Caco-2 (cell line): ENCODE data around the gene PRKCI. TPM values are rescaled to one million over a fixed set of nuclear protein-coding genes. Genes with fewer than 3 reads are reported as not detected.
"Not testable (repeated sequence)": the region's sequence is repeated elsewhere in the genome, so short reads cannot be mapped to it uniquely, and the experiment has no call there.

ENCODE experiments used
- BruUV-seq: library from RNA; stranded (reverse); fragments of 400-500 nt; replicated peaks from 2 replicates; lab custom pipeline; 2021; lab: Mats Ljungman, UMichigan
- CTCF ChIA-PET: fragments of 300-600 bp; sonication (Branson Sonifier 250); formaldehyde crosslinking; loops from one replicate; lab custom pipeline; 2022; ENCODE audit warnings: antibody characterized with exemption; lab: Charles Lee
- POLR2A ChIA-PET: fragments of 300-600 bp; sonication (Branson Sonifier 250); formaldehyde crosslinking; loops from one replicate; lab custom pipeline; 2022; ENCODE audit warnings: antibody characterized with exemption; lab: Charles Lee
- DNase-seq, 2 experiments: peaks; one replicate each; pipeline versions ENCODE4 v3.0.0 to v3.0.0-alpha.2; 2020 to 2022
- H3K27me3 ChIP-seq: replicated peaks from 2 replicates; pipeline ENCODE4 v1.6.0; 2011; ENCODE audit warnings: low read length; ENCODE audit not compliant: control insufficient read depth, insufficient read depth
- H3K36me3 ChIP-seq: 2 replicates; pipeline ENCODE4 v1.5.1; 2011; ENCODE audit warnings: low read length; ENCODE audit not compliant: control insufficient read depth, insufficient read depth
- H3K4me1 ChIP-seq: fragments of 250-450 bp; sonication (Bioruptor Pico); 2 replicates; pipeline ENCODE4 v1.5.1; 2020; ENCODE audit warnings: mild to moderate bottlenecking
- H3K4me3 ChIP-seq: 2 replicates; pipeline ENCODE4 v1.5.1; 2011; ENCODE audit warnings: low read depth, mild to moderate bottlenecking, control low read depth, low read length
- H3K9me3 ChIP-seq: fragments of 250-450 bp; sonication (Bioruptor Pico); 2 replicates; pipeline ENCODE4 v1.5.1; 2020; ENCODE audit warnings: mild to moderate bottlenecking, moderate library complexity
- H3K27ac Mint-ChIP-seq: one replicate; pipeline ENCODE4 v1.8.0; 2022; ENCODE audit warnings: mixed read lengths; ENCODE audit not compliant: unreplicated experiment
- H3K27me3 Mint-ChIP-seq: one replicate; pipeline ENCODE4 v1.8.0; 2022; ENCODE audit warnings: mixed read lengths; ENCODE audit not compliant: insufficient read depth, unreplicated experiment
- H3K36me3 Mint-ChIP-seq: one replicate; pipeline ENCODE4 v1.8.0; 2022; ENCODE audit warnings: mild to moderate bottlenecking, mixed read lengths; ENCODE audit not compliant: insufficient read depth, unreplicated experiment
- H3K4me1 Mint-ChIP-seq: one replicate; pipeline ENCODE4 v1.8.0; 2022; ENCODE audit warnings: low read depth, mixed read lengths; ENCODE audit not compliant: unreplicated experiment
- H3K4me3 Mint-ChIP-seq: one replicate; pipeline ENCODE4 v1.8.0; 2022; ENCODE audit warnings: mild to moderate bottlenecking, moderate library complexity, mixed read lengths; ENCODE audit not compliant: unreplicated experiment
- H3K9me3 Mint-ChIP-seq: one replicate; pipeline ENCODE4 v1.8.0; 2022; ENCODE audit warnings: mixed read lengths; ENCODE audit not compliant: unreplicated experiment
- intact Hi-C: fragments of 100-400 bp; cut with micrococcal nuclease; formaldehyde crosslinking; loops from one replicate; pipeline ENCODE4 v1.10.0; 2022; ENCODE audit not compliant: unreplicated experiment
- total RNA-seq: library from RNA; stranded (reverse); gene quantifications from 2 replicates; pipeline ENCODE4 v1.2.3, GENCODE V29; 2022
- TF ChIP-seq, protein P1 (sequence below), 2 experiments: fragments of 200-600 bp in 1 of 2; IDR thresholded peaks; 1 replicate in 1 of 2; 2 replicates in 1 of 2; pipeline versions ENCODE4 v1.5.1 to v1.8.0; 2011 to 2022; ENCODE audit warnings: antibody characterized with exemption in 1 of 2, control low read depth in 1 of 2, inconsistent platforms in 1 of 2, low read depth in 1 of 2, low read length in 1 of 2, mild to moderate bottlenecking in 1 of 2, moderate library complexity in 1 of 2; ENCODE audit not compliant: insufficient read depth in 1 of 2, severe bottlenecking in 1 of 2, unreplicated experiment in 1 of 2

PRKCI gene
- total RNA-seq, 1 experiment from 2014 or later: 45.8 TPM

DNA sequence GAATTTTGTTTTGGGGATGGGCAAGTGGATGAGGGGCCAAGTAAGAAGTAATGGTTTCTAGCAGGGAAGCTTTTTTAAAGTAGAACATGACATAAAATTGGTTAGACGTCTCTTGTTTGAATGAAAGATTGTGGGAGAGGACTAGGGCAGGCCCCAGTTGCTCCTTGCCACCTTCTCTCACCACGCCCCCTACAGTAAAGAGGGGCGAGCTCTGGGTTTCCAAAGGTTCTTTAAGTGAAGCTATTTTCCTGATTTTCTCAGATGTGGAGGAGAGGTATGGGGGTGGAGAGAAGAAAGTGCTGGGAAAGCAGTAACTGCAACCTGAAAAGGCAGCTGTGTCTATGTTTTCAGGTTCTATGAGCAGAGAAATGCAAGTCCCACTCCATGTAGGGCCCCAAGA is 102.7 kb downstream of the PRKCI start:
- H3K4me1 ChIP-seq: peaks cover 15% of the 10 kb centered on the region
- H3K27ac Mint-ChIP-seq: no peak overlapping the region
- no TSS peak for BruUV-seq
- intact Hi-C loops: no loop called here
- POLR2A ChIA-PET: no interaction called here
- TF ChIP-seq, protein P1, sequence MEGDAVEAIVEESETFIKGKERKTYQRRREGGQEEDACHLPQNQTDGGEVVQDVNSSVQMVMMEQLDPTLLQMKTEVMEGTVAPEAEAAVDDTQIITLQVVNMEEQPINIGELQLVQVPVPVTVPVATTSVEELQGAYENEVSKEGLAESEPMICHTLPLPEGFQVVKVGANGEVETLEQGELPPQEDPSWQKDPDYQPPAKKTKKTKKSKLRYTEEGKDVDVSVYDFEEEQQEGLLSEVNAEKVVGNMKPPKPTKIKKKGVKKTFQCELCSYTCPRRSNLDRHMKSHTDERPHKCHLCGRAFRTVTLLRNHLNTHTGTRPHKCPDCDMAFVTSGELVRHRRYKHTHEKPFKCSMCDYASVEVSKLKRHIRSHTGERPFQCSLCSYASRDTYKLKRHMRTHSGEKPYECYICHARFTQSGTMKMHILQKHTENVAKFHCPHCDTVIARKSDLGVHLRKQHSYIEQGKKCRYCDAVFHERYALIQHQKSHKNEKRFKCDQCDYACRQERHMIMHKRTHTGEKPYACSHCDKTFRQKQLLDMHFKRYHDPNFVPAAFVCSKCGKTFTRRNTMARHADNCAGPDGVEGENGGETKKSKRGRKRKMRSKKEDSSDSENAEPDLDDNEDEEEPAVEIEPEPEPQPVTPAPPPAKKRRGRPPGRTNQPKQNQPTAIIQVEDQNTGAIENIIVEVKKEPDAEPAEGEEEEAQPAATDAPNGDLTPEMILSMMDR (IDR thresholded peaks at IDR 0.05; ENCODE audit: insufficient read depth in 1 of 2, low read depth in 1 of 2, low read length in 1 of 2, severe bottlenecking in 1 of 2, unreplicated experiment in 1 of 2): no peak
- CTCF ChIA-PET: interaction anchor here (1.1 kb wide), 1 partner anchor 89 kb away, joined by 3 read pairs; no protein-coding TSS in a partner anchor
- no peaks in the 10 kb centered on the region; the same call in 1 of the 2 replicates for H3K9me3 ChIP-seq
- H3K4me3 ChIP-seq: no peak overlapping the region
- H3K9me3 Mint-ChIP-seq: no peaks in the 10 kb centered on the region
- H3K36me3 ChIP-seq: no peaks in the 10 kb centered on the region
- no peaks in the 10 kb centered on the region for H3K27me3 Mint-ChIP-seq
- peaks cover 6% of the 10 kb centered on the region for H3K4me1 Mint-ChIP-seq
- no peaks in the 10 kb centered on the region for H3K27me3 ChIP-seq
- no peak for DNase-seq
- no peaks in the 10 kb centered on the region for H3K36me3 Mint-ChIP-seq
- H3K4me3 Mint-ChIP-seq: no peak overlapping the region

DNA sequence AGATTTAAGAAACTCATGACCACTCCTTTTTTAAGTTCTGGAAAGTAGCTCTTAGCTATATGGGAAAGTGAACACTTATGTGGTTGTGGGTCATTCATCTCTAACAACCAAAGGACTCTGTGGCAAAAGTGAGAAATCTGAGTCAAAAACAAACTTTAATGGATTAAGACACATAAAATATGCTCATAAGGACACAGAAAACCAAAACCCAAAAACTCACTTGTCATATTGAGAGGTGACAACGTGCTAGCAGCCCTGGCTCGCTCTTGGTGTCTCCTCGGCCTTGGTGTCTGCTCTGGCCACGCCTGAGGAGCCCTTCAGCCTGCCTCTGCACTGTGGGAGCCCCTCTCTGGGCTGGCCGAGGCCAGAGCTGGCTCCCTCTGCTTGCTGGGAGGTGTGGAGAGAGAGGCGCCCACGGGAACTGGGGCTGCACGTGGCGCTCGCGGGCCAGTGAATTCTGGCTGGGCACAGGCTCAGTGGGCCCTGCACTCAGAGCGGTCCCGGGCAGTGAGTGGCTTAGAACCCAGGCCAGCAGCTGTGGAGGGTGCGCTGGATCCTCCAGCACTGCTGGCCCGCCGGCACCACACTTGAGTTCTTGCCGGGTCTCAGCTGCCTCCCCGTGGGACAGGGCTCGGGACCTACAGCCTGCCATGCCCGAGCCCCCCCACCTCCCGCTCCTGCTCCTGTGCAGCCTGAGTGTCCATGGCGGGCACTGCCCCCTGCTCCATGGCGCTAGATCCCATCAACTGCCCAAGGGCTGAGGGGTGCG is 105.0 kb downstream of the PRKCI start:
- Histone ChIP-seq H3K27me3 (no peaks in the 10 kb centered on the region), H3K9me3 (no peaks in the 10 kb centered on the region; the same call in none of the 2 replicates), H3K4me3 (no peak overlapping the region), H3K4me1 (peaks cover 25% of the 10 kb centered on the region), H3K36me3 (no peaks in the 10 kb centered on the region)
- TF ChIP-seq, protein P1 (IDR thresholded peaks at IDR 0.05; ENCODE audit: insufficient read depth in 1 of 2, low read depth in 1 of 2, low read length in 1 of 2, severe bottlenecking in 1 of 2, unreplicated experiment in 1 of 2): no peak
- BruUV-seq: no TSS peak
- H3K9me3 Mint-ChIP-seq: no peaks in the 10 kb centered on the region
- no peaks in the 10 kb centered on the region for H3K36me3 Mint-ChIP-seq
- ChIA-PET POLR2A (no interaction called here), CTCF (no interaction called here)
- no peak overlapping the region for H3K4me3 Mint-ChIP-seq
- H3K4me1 Mint-ChIP-seq: no peaks in the 10 kb centered on the region
- intact Hi-C loops: no loop called here
- DNase-seq: no peak
- H3K27ac Mint-ChIP-seq: no peak overlapping the region
- H3K27me3 Mint-ChIP-seq: no peaks in the 10 kb centered on the region

DNA sequence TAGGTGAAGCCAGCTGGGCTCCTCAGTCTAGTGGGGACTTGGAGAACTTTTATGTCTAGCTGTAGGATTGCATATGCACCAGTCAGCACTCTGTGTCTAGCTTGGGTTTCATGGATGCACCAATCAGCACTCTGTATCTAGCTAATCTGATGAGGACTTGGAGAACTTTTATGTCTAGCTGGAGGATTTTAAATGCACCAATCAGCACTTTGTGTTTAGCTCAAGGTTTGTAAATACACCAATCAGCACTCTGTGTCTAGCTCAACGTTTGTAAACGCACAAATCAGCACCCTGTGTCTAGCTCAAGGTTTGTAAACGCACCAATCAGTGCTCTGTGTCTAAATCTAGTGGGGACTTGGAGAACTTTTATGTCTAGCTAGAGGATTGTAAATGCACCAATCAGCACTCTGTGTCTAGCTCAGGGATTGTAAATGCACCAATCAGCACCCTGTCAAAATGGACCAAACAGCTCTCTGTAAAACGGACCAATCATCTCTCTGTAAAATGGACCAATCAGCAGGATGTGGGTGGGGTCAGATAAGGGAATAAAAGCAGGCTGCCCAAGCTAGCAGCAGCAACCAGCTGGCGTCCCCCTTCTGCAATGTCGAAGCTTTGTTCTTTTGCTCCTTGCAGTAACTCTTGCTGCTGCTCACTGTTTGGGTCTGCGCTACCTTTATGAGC is 105.8 kb downstream of the PRKCI start:
- H3K9me3 Mint-ChIP-seq, H3K36me3 Mint-ChIP-seq, H3K36me3 ChIP-seq, BruUV-seq, H3K27ac Mint-ChIP-seq, H3K9me3 ChIP-seq, CTCF ChIA-PET, H3K4me3 Mint-ChIP-seq, H3K27me3 Mint-ChIP-seq, POLR2A ChIA-PET, DNase-seq, H3K27me3 ChIP-seq, H3K4me1 Mint-ChIP-seq, H3K4me3 ChIP-seq, intact Hi-C loops: not testable (repeated sequence)
- peaks cover 25% of the 10 kb centered on the region for H3K4me1 ChIP-seq
